Esophagus muscularis mucosa (tissue), 4 donors: ENCODE results near the gene TOM1L2. TPM values are rescaled to one million over a fixed set of nuclear protein-coding genes. Genes with fewer than 3 reads are reported as not detected.

Experiments
- DNase-seq: peaks from one replicate; pipeline ENCODE4 v3.0.0-alpha.2; 2017; ENCODE audit errors: extremely low spot score
- H3K27ac ChIP-seq, 4 donors: fragments of 200-600 bp; sonication (generic); replicated peaks in 1 of 4; 1 replicate in 3 of 4; 2 replicates in 1 of 4; pipeline ENCODE4 v1.5.1; 2016 to 2019; ENCODE audit warnings: mild to moderate bottlenecking in 1 of 4
- H3K27me3 ChIP-seq, 4 donors: fragments of 200-600 bp; sonication (generic); one replicate each; pipeline versions ENCODE4 v1.5.1 to v1.6.0; 2016 to 2019
- H3K36me3 ChIP-seq, 4 donors: fragments of 200-600 bp; sonication (generic); one replicate each; pipeline ENCODE4 v1.5.1; 2016 to 2019
- H3K4me1 ChIP-seq, 4 donors: fragments of 200-600 bp; sonication (generic); one replicate each; pipeline ENCODE4 v1.5.1; 2016 to 2019
- H3K4me3 ChIP-seq, 4 donors: fragments of 200-600 bp; sonication (generic); 1 replicate in 2 of 4; 2 replicates in 2 of 4; pipeline ENCODE4 v1.5.1; 2016 to 2019; ENCODE audit warnings: mild to moderate bottlenecking in 4 of 4, moderate library complexity in 1 of 4
- H3K9me3 ChIP-seq, 4 donors: fragments of 200-600 bp; sonication (generic); 1 replicate in 3 of 4; 2 replicates in 1 of 4; pipeline ENCODE4 v1.5.1; 2016 to 2019
- EP300 ChIP-seq: sonication (generic); formaldehyde crosslinking; IDR thresholded peaks from one replicate; pipeline ENCODE4 v1.6.1; 2017; ENCODE audit warnings: antibody characterized with exemption
- POLR2A ChIP-seq: fragments of 450-650 bp; IDR thresholded peaks from one replicate; pipeline ENCODE4 v1.6.1; 2017; ENCODE audit warnings: antibody characterized with exemption, moderate library complexity, mild to moderate bottlenecking, low read depth
- POLR2AphosphoS5 ChIP-seq, 2 donors: sonication (generic); formaldehyde crosslinking; IDR thresholded peaks; one replicate each; pipeline ENCODE4 v1.6.1; 2017; ENCODE audit warnings: antibody characterized with exemption in 2 of 2
- WGBS: methylation state at CpG from one replicate; pipeline ENCODE4 v1.1.5; 2018; 5-methylcytosine and 5-hydroxymethylcytosine counted together
- intact Hi-C: fragments of 100-400 bp; cut with DNase I; formaldehyde crosslinking; loops from one replicate; pipeline ENCODE4 v1.15.1; 2023
- total RNA-seq, 4 donors: library from RNA; depleted of rRNA; stranded (reverse); fragments of >200 nt; gene quantifications; one replicate each; pipeline versions ENCODE4 v1.1.0 to v1.2.1, GENCODE V29; 2016
- TF ChIP-seq, protein P1 (sequence below), 3 experiments: fragments of 200-600 bp in 2 of 3; fragments of 450-650 bp in 1 of 3; sonication (generic) in 2 of 3; IDR thresholded peaks; one replicate each; pipeline ENCODE4 v1.5.1; 2017 to 2019; ENCODE audit warnings: antibody characterized with exemption in 3 of 3, mild to moderate bottlenecking in 2 of 3, moderate library complexity in 1 of 3

TOM1L2 gene
- total RNA-seq, 4 donors from 2014 or later, result 64.4 to 96.9 (median 75.0) TPM

DNA sequence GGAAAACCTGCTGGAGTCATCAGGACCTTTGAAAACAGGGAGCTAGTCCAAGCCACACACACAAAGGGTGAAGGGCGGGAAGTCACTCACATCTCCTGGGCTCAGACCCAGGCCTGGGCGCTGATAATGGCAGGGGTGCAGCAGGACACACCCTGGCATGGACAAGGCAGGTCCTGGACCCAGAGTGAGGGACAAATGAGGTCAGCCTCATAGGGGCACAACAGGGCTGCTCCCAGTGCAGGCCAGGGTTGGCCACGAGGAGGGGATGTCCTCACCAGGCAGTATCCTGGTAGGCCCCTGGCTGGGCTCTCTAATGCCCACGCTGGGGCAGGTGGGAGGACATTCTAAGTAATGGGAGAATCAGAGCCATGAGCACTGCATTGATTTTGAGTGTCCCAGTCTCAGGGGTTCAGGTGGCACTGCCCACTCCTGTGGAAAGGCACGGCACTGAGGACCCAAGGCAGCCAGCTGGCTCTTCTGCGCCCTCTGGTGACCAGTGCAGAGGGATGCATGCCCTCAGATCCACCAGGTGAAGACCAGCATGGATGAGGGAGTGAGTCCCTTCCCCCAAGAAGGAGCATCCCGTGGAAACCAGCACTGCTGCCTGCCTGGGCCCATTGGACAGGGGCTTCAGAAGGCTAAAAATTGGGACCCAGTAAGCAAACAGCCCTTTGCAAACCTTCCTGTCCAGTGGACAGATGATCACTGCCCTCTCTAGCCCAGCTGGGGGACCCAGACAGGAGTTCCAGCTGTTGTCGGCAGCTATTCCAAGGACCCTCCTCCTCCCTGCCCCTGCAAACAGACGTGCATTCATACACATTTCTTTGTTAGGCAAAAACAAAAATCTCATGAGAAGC is 112.1 kb downstream of the TOM1L2 start:
- no peak for TF ChIP-seq EP300
- TF ChIP-seq, protein P1, sequence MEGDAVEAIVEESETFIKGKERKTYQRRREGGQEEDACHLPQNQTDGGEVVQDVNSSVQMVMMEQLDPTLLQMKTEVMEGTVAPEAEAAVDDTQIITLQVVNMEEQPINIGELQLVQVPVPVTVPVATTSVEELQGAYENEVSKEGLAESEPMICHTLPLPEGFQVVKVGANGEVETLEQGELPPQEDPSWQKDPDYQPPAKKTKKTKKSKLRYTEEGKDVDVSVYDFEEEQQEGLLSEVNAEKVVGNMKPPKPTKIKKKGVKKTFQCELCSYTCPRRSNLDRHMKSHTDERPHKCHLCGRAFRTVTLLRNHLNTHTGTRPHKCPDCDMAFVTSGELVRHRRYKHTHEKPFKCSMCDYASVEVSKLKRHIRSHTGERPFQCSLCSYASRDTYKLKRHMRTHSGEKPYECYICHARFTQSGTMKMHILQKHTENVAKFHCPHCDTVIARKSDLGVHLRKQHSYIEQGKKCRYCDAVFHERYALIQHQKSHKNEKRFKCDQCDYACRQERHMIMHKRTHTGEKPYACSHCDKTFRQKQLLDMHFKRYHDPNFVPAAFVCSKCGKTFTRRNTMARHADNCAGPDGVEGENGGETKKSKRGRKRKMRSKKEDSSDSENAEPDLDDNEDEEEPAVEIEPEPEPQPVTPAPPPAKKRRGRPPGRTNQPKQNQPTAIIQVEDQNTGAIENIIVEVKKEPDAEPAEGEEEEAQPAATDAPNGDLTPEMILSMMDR (IDR thresholded peaks at IDR 0.05), result peak in 2 of 3 experiments; percentile 94 to 98
- TF ChIP-seq POLR2A, result no peak
- TF ChIP-seq POLR2AphosphoS5 (IDR thresholded peaks at IDR 0.05), result peak; percentile 25 to 55
- H3K9me3 ChIP-seq, result no peaks in the 10 kb centered on the region
- 30% methylated on average over 6 of the region's 9 CpGs for whole genome bisulfite sequencing
- intact Hi-C loops, result loop anchor here (1.0 to 5.0 kb wide), 2 partner anchors 48 to 183 kb away; no protein-coding TSS in a partner anchor
- no peak overlapping the region for H3K4me3 ChIP-seq
- H3K27ac ChIP-seq, result peak overlapping the region in 1 of 4 donors; percentile 4
- H3K4me1 ChIP-seq, result peaks cover 8 to 25% (median 21%) of the 10 kb centered on the region in 4 donors
- no peak for DNase-seq
- peaks cover 0 to 29% (median 24%) of the 10 kb centered on the region in 4 donors for H3K36me3 ChIP-seq
- H3K27me3 ChIP-seq, result no peaks in the 10 kb centered on the region

GRCh38 chr17:17857496-17857895 is 114.7 kb downstream of the TOM1L2 start:
- Histone ChIP-seq H3K27me3 (no peaks in the 10 kb centered on the region), H3K36me3 (peaks cover 0 to 25% (median 17%) of the 10 kb centered on the region in 4 donors), H3K4me3 (no peak overlapping the region), H3K4me1 (peaks cover 12 to 36% (median 30%) of the 10 kb centered on the region in 4 donors), H3K27ac (no peak overlapping the region), H3K9me3 (no peaks in the 10 kb centered on the region)
- DNase-seq, result no peak
- TF ChIP-seq EP300 (no peak), POLR2A (no peak), POLR2AphosphoS5 (IDR thresholded peaks at IDR 0.05) (no peak)
- TF ChIP-seq, protein P1 (IDR thresholded peaks at IDR 0.05), result no peak
- 82% methylated on average over 4 of the region's 4 CpGs for WGBS
- intact Hi-C loops, result no loop called here

DNA sequence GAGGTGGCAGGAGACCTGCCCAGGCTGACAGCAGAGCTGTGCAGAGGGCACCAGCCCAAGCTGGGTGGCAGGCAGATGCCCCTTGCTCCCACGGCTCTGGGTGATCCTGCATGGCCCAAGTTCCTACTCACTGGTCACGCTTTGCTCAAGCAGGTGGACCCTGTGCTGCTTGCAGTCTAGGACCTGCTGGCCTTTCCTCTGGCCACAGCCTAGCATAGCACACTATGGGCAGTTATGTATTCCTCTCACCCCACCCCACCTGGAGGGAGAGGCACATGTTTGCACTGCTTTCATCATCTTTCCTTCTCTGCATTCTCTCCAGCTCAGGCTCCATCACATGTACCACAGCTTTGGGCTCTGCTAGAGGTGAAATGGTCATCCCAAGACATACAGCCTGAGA is 115.8 kb downstream of the TOM1L2 start:
- Histone ChIP-seq H3K4me3 (no peak overlapping the region), H3K36me3 (peaks cover 0 to 21% (median 7%) of the 10 kb centered on the region in 4 donors), H3K27me3 (no peaks in the 10 kb centered on the region), H3K9me3 (no peaks in the 10 kb centered on the region), H3K4me1 (peaks cover 12 to 39% (median 32%) of the 10 kb centered on the region in 4 donors), H3K27ac (no peak overlapping the region)
- no peak for TF ChIP-seq POLR2AphosphoS5 (IDR thresholded peaks at IDR 0.05)
- TF ChIP-seq POLR2A, result no peak
- TF ChIP-seq, protein P1 (IDR thresholded peaks at IDR 0.05), result no peak
- no peak for TF ChIP-seq EP300
- WGBS, result 100% methylated on average over 2 of the region's 2 CpGs
- intact Hi-C loops, result no loop called here
- DNase-seq, result no peak

DNA sequence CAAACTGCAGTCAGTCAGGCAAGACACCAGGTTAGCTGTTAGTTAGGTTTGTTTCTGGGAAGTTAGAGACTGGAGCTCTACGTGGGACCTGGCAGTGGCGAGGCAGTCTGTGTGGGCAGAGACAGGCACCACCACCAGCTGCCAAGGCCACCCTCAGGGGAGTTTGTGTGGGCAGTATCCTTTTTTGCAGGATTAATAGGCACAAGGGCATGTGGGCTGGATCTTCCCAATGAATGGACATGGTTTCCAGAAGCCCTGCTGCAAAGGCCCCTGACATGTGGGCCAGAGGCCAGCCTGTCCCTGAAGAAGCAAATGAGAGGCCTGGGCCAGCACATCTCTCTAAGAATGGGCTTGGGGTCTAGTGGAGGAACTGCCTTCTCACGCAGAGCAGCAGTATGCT is 116.2 kb downstream of the TOM1L2 start:
- TF ChIP-seq POLR2AphosphoS5 (IDR thresholded peaks at IDR 0.05) (no peak), EP300 (no peak), POLR2A (no peak)
- TF ChIP-seq, protein P1 (IDR thresholded peaks at IDR 0.05), result no peak
- peaks cover 0 to 17% (median 4%) of the 10 kb centered on the region in 4 donors for H3K36me3 ChIP-seq
- no peaks in the 10 kb centered on the region for H3K27me3 ChIP-seq
- no peak overlapping the region for H3K27ac ChIP-seq
- peaks cover 14 to 43% (median 36%) of the 10 kb centered on the region in 4 donors for H3K4me1 ChIP-seq
- H3K9me3 ChIP-seq, result no peaks in the 10 kb centered on the region
- 55% methylated on average over 2 of the region's 3 CpGs for WGBS
- intact Hi-C loops, result no loop called here
- H3K4me3 ChIP-seq, result no peak overlapping the region
- no peak for DNase-seq
